GM21786 (cell line): ENCODE measurements around the gene SEL1L3.
A peak's percentile ranks its signal among the peaks of the same experiment; 100 is the strongest.
"Not testable (repeated sequence)": the region's sequence is repeated elsewhere in the genome, so short reads cannot be mapped to it uniquely, and the experiment has no call there.

ENCODE experiments used
- ATAC-seq: cut with Tn5 transposase; IDR thresholded peaks from one replicate; pipeline ENCODE4 v1.9.1; 2021; ENCODE audit not compliant: unreplicated experiment

The SEL1L3 gene

GRCh38 chr4:25879991-25880651, 17.3 kb upstream of the SEL1L3 start:
- peak; percentile 59 for ATAC-seq

GRCh38 chr4:25879587-25879986, 16.8 kb upstream of the SEL1L3 start:
- no peak for ATAC-seq

- no peak for ATAC-seq
These were observed 16.4 kb upstream of the SEL1L3 start for GRCh38 chr4:25879091-25879584.

- ATAC-seq = no peak
These were observed 15.9 kb upstream of the SEL1L3 start for GRCh38 chr4:25878676-25879075.

GRCh38 chr4:25875281-25875745, 12.5 kb upstream of the SEL1L3 start:
- ATAC-seq = peak; percentile 45

GRCh38 chr4:25874655-25875054, 11.9 kb upstream of the SEL1L3 start:
- peak; percentile 45 for ATAC-seq

GRCh38 chr4:25873632-25874129, 10.9 kb upstream of the SEL1L3 start:
- no peak for ATAC-seq

GRCh38 chr4:25872851-25873631, 10.3 kb upstream of the SEL1L3 start:
- no peak for ATAC-seq

- peak; percentile 45 for ATAC-seq
These were observed 7.3 kb upstream of the SEL1L3 start for GRCh38 chr4:25870081-25870480.

GRCh38 chr4:25867781-25868294, 5.0 kb upstream of the SEL1L3 start:
- no peak for ATAC-seq

- not testable (repeated sequence) for ATAC-seq
These were observed 3.6 kb upstream of the SEL1L3 start for GRCh38 chr4:25866401-25866800.

- no peak for ATAC-seq
These were observed 2.8 kb upstream of the SEL1L3 start for GRCh38 chr4:25865586-25865985.

- no peak for ATAC-seq
These were observed 1.1 kb upstream of the SEL1L3 start for GRCh38 chr4:25863831-25864418.

- no peak for ATAC-seq
These were observed 578 bp upstream of the SEL1L3 start for GRCh38 chr4:25863347-25863784.

GRCh38 chr4:25861951-25862410, 807 bp downstream of the SEL1L3 start:
- no peak for ATAC-seq

- no peak for ATAC-seq
These were observed 1.4 kb downstream of the SEL1L3 start for GRCh38 chr4:25861280-25861950.

- ATAC-seq = no peak
These were observed 2.1 kb downstream of the SEL1L3 start for GRCh38 chr4:25860586-25861279.

GRCh38 chr4:25859429-25860148, 3.2 kb downstream of the SEL1L3 start:
- ATAC-seq = peak; percentile 56

GRCh38 chr4:25857851-25858400, 4.9 kb downstream of the SEL1L3 start:
- ATAC-seq = no peak
